Mesenchymal stem cell (in vitro differentiated cells and primary cell): ENCODE data around the gene MALT1. TPM values are rescaled to one million over a fixed set of nuclear protein-coding genes. Genes with fewer than 3 reads are reported as not detected.

ENCODE experiments used
- DNase-seq: peaks from one replicate; pipeline ENCODE4 v3.0.0-alpha.2; 2013
- H2AFZ ChIP-seq: one replicate; pipeline ENCODE4 v1.6.1; 2013; ENCODE audit warnings: low read depth, mild to moderate bottlenecking, control low read depth, inconsistent platforms, low read length, moderate library complexity
- H2AK5ac ChIP-seq: 2 replicates; pipeline ENCODE4 v1.6.1; 2013; ENCODE audit warnings: low read length, moderate library complexity, mild to moderate bottlenecking, inconsistent platforms; ENCODE audit not compliant: severe bottlenecking
- H2BK120ac ChIP-seq: one replicate; pipeline ENCODE4 v1.6.1; 2013; ENCODE audit warnings: low read depth, mild to moderate bottlenecking, inconsistent platforms, low read length, moderate library complexity
- H2BK12ac ChIP-seq, 2 experiments: one replicate each; pipeline ENCODE4 v1.6.1; 2013; ENCODE audit warnings: inconsistent platforms in 2 of 2, low read length in 2 of 2, mild to moderate bottlenecking in 2 of 2, moderate library complexity in 2 of 2, control low read depth in 1 of 2
- H2BK15ac ChIP-seq: one replicate; pipeline ENCODE4 v1.6.1; 2013; ENCODE audit warnings: mild to moderate bottlenecking, low read depth, inconsistent platforms; ENCODE audit not compliant: poor library complexity, severe bottlenecking
- H2BK5ac ChIP-seq: 2 replicates; pipeline ENCODE4 v1.6.1; 2013; ENCODE audit warnings: low read depth, mild to moderate bottlenecking, low read length, control low read depth, inconsistent platforms; ENCODE audit not compliant: poor library complexity, severe bottlenecking
- H3K14ac ChIP-seq, 2 experiments: one replicate each; pipeline ENCODE4 v1.6.1; 2013; ENCODE audit warnings: inconsistent platforms in 2 of 2, low read length in 2 of 2, control low read depth in 1 of 2, mild to moderate bottlenecking in 1 of 2, moderate library complexity in 1 of 2
- H3K18ac ChIP-seq, 2 experiments: one replicate each; pipeline ENCODE4 v1.6.1; 2013; ENCODE audit warnings: inconsistent platforms in 2 of 2, low read length in 2 of 2, control low read depth in 1 of 2, low read depth in 1 of 2, mild to moderate bottlenecking in 1 of 2
- H3K23ac ChIP-seq, 2 experiments: one replicate each; pipeline ENCODE4 v1.6.1; 2013; ENCODE audit warnings: inconsistent platforms in 2 of 2, low read length in 2 of 2, mild to moderate bottlenecking in 2 of 2, moderate library complexity in 2 of 2, control low read depth in 1 of 2
- H3K27ac ChIP-seq: 2 replicates; pipeline ENCODE4 v1.5.1; 2013; ENCODE audit warnings: mild to moderate bottlenecking, moderate library complexity, low read length, control low read depth, inconsistent platforms; ENCODE audit not compliant: poor library complexity, severe bottlenecking
- H3K27me3 ChIP-seq, 2 experiments: 2 replicates each; pipeline versions ENCODE4 v1.6.1 to v1.7.0; 2013; ENCODE audit warnings: low read length in 2 of 2, mild to moderate bottlenecking in 2 of 2, moderate library complexity in 2 of 2, control low read depth in 1 of 2, inconsistent platforms in 1 of 2; ENCODE audit not compliant: control insufficient read depth in 1 of 2, insufficient read depth in 1 of 2
- H3K36me3 ChIP-seq, 2 experiments: 2 replicates each; pipeline versions ENCODE4 v1.6.1 to v1.7.0; 2013; ENCODE audit warnings: low read length in 2 of 2, control low read depth in 1 of 2, inconsistent platforms in 1 of 2, low read depth in 1 of 2, mild to moderate bottlenecking in 1 of 2; ENCODE audit not compliant: insufficient read depth in 2 of 2, control insufficient read depth in 1 of 2
- H3K4ac ChIP-seq, 2 experiments: one replicate each; pipeline ENCODE4 v1.6.1; 2013; ENCODE audit warnings: inconsistent platforms in 2 of 2, low read length in 2 of 2, mild to moderate bottlenecking in 2 of 2, moderate library complexity in 2 of 2, control low read depth in 1 of 2, low read depth in 1 of 2
- H3K4me1 ChIP-seq: 2 replicates; pipeline ENCODE4 v1.6.1; 2013; ENCODE audit warnings: low read depth, low read length, control low read depth; ENCODE audit not compliant: control insufficient read depth, insufficient read depth
- H3K4me2 ChIP-seq: 2 replicates; pipeline ENCODE4 v1.6.1; 2013; ENCODE audit warnings: low read length, mild to moderate bottlenecking, inconsistent platforms; ENCODE audit not compliant: poor library complexity, severe bottlenecking
- H3K4me3 ChIP-seq, 2 experiments: 2 replicates each; pipeline versions ENCODE4 v1.5.1 to v1.7.0; 2013; ENCODE audit warnings: low read length in 2 of 2, mild to moderate bottlenecking in 2 of 2, control low read depth in 1 of 2, low read depth in 1 of 2; ENCODE audit not compliant: insufficient read depth in 1 of 2
- H3K79me1 ChIP-seq: replicated peaks from 2 replicates; pipeline ENCODE4 v1.6.1; 2013; ENCODE audit warnings: mild to moderate bottlenecking, control low read depth, low read length, inconsistent platforms; ENCODE audit not compliant: poor library complexity, severe bottlenecking
- H3K9ac ChIP-seq: 2 replicates; pipeline ENCODE4 v1.7.0; 2013; ENCODE audit warnings: mild to moderate bottlenecking, low read length, moderate library complexity
- H3K9me3 ChIP-seq: 2 replicates; pipeline ENCODE4 v1.7.0; 2013; ENCODE audit warnings: mild to moderate bottlenecking, low read length; ENCODE audit not compliant: control insufficient read depth
- H4K8ac ChIP-seq: one replicate; pipeline ENCODE4 v1.6.1; 2013; ENCODE audit warnings: inconsistent platforms, mild to moderate bottlenecking, low read length, moderate library complexity
- H4K91ac ChIP-seq: one replicate; pipeline ENCODE4 v1.6.1; 2013; ENCODE audit warnings: mild to moderate bottlenecking, low read length, inconsistent platforms
- WGBS: methylation state at CpG from one replicate; pipeline ENCODE4 v1.1.7; 2013; ENCODE audit warnings: mixed read lengths; 5-methylcytosine and 5-hydroxymethylcytosine counted together
- polyA plus RNA-seq, 2 experiments: library from polyadenylated mRNA; stranded (reverse); fragments of 200-250 nt; gene quantifications; one replicate each; pipeline ENCODE4 v1.2.3, GENCODE V29; 2013

MALT1 gene
- 6.1 TPM for polyA plus RNA-seq (2013, experiment 1 of 2)
- 6.3 TPM for polyA plus RNA-seq (2013, experiment 2 of 2)

GRCh38 chr18:58671111-58671631 is at the start of gene MALT1:
MALT1 (plus strand) TSS chr18:58671465; CDS start chr18:58671644, 179 bp downstream.
- H4K91ac ChIP-seq: peak within 1 kb of the TSS; percentile 3
- H3K79me1 ChIP-seq: no peaks in the 10 kb centered on the region
- H3K36me3 ChIP-seq: peaks cover 0 to 3% of the 10 kb centered on the region in 2 experiments
- no peak within 1 kb of the TSS for H2AK5ac ChIP-seq
- H3K4me2 ChIP-seq: peak within 1 kb of the TSS; percentile 89
- 0% methylated on average over 39 of the region's 60 CpGs for WGBS
- H2BK12ac ChIP-seq: peak within 1 kb of the TSS in 1 of 2 experiments; percentile 52
- H2AFZ ChIP-seq: peak within 1 kb of the TSS; percentile 95
- H3K9me3 ChIP-seq: no peaks in the 10 kb centered on the region
- H3K4me3 ChIP-seq: peak within 1 kb of the TSS; percentile 89 to 90
- peak within 1 kb of the TSS; percentile 89 for H3K9ac ChIP-seq
- H2BK5ac ChIP-seq: peak within 1 kb of the TSS; percentile 98
- H2BK120ac ChIP-seq: no peak within 1 kb of the TSS
- H3K4me1 ChIP-seq: peaks cover 11% of the 10 kb centered on the region
- no peaks in the 10 kb centered on the region for H3K27me3 ChIP-seq
- H4K8ac ChIP-seq: peak within 1 kb of the TSS; percentile 56
- peak; percentile 89 for DNase-seq
- H3K23ac ChIP-seq: no peak within 1 kb of the TSS
- H2BK15ac ChIP-seq: peak within 1 kb of the TSS; percentile 95
- H3K27ac ChIP-seq: peak within 1 kb of the TSS; percentile 72
- peak within 1 kb of the TSS; percentile 44 to 74 for H3K18ac ChIP-seq
- H3K4ac ChIP-seq: peak within 1 kb of the TSS in 1 of 2 experiments; percentile 30
- peak within 1 kb of the TSS in 1 of 2 experiments; percentile 20 for H3K14ac ChIP-seq

- Histone ChIP-seq H3K18ac (no peak overlapping the region), H3K4ac (no peak overlapping the region), H3K4me2 (no peak overlapping the region), H2AFZ (no peak overlapping the region), H3K23ac (no peak overlapping the region), H4K91ac (no peak overlapping the region), H3K9ac (no peak overlapping the region), H2BK5ac (no peak overlapping the region), H2AK5ac (no peak overlapping the region), H3K9me3 (no peaks in the 10 kb centered on the region), H3K14ac (no peak overlapping the region), H3K79me1 (no peaks in the 10 kb centered on the region), H3K4me1 (peaks cover 5% of the 10 kb centered on the region), H4K8ac (no peak overlapping the region), H2BK120ac (no peak overlapping the region), H2BK15ac (no peak overlapping the region), H3K36me3 (no peaks in the 10 kb centered on the region), H3K27me3 (peaks cover 0 to 6% of the 10 kb centered on the region in 2 experiments), H3K27ac (no peak overlapping the region), H3K4me3 (no peak overlapping the region), H2BK12ac (no peak overlapping the region)
- DNase-seq: no peak
- 95% methylated on average over 6 of the region's 6 CpGs for WGBS
These were observed 47.3 kb upstream of the MALT1 start for GRCh38 chr18:58624011-58624410.

- H3K9me3 ChIP-seq: no peaks in the 10 kb centered on the region
- H4K8ac ChIP-seq: no peak overlapping the region
- no peak overlapping the region for H2BK15ac ChIP-seq
These were observed 45.4 kb upstream of the MALT1 start for GRCh38 chr18:58625839-58626238.

GRCh38 chr18:58630071-58630470 is 41.2 kb upstream of the MALT1 start:
- Histone ChIP-seq H3K36me3 (no peaks in the 10 kb centered on the region), H3K4me1 (peaks cover 8% of the 10 kb centered on the region), H2AFZ (no peak overlapping the region), H4K8ac (no peak overlapping the region), H4K91ac (no peak overlapping the region), H3K4me2 (no peak overlapping the region), H3K9me3 (no peaks in the 10 kb centered on the region), H3K4ac (no peak overlapping the region), H2AK5ac (no peak overlapping the region), H2BK5ac (no peak overlapping the region), H3K18ac (no peak overlapping the region), H2BK15ac (no peak overlapping the region), H3K79me1 (no peaks in the 10 kb centered on the region), H2BK12ac (no peak overlapping the region), H3K4me3 (no peak overlapping the region), H3K23ac (no peak overlapping the region), H3K27me3 (peaks cover 0 to 1% of the 10 kb centered on the region in 2 experiments), H3K14ac (no peak overlapping the region), H3K9ac (no peak overlapping the region), H3K27ac (no peak overlapping the region), H2BK120ac (no peak overlapping the region)
- 39% methylated on average over 2 of the region's 2 CpGs for whole genome bisulfite sequencing
- DNase-seq: no peak

More at GRCh38 chr18:58625839-58626238, 45.4 kb upstream of the MALT1 start:
- Histone ChIP-seq H3K14ac (no peak overlapping the region), H3K4me1 (peaks cover 5% of the 10 kb centered on the region), H2BK120ac (no peak overlapping the region), H4K91ac (no peak overlapping the region), H2AK5ac (peak overlapping the region; percentile 47), H3K18ac (no peak overlapping the region), H2BK5ac (no peak overlapping the region), H3K27me3 (peaks cover 0 to 6% of the 10 kb centered on the region in 2 experiments), H3K4me3 (no peak overlapping the region), H3K23ac (no peak overlapping the region), H3K27ac (no peak overlapping the region), H3K4ac (no peak overlapping the region), H3K79me1 (no peaks in the 10 kb centered on the region), H3K9ac (no peak overlapping the region), H2AFZ (no peak overlapping the region), H3K4me2 (no peak overlapping the region), H3K36me3 (no peaks in the 10 kb centered on the region), H2BK12ac (no peak overlapping the region)
- 97% methylated on average over 10 of the region's 10 CpGs for WGBS
- DNase-seq: no peak
